ENCODE data around the gene SYT10.
"Not testable (repeated sequence)": the region's sequence is repeated elsewhere in the genome, so short reads cannot be mapped to it uniquely, and the experiment has no call there.

Gene SYT10

GRCh38 chr12:33439587-33440011 is at the start of gene SYT10:
TSS of gene SYT10 (minus strand) at chr12:33439819. CDS start at chr12:33439522, 297 bp downstream.
- no peak for DNase-seq

DNA sequence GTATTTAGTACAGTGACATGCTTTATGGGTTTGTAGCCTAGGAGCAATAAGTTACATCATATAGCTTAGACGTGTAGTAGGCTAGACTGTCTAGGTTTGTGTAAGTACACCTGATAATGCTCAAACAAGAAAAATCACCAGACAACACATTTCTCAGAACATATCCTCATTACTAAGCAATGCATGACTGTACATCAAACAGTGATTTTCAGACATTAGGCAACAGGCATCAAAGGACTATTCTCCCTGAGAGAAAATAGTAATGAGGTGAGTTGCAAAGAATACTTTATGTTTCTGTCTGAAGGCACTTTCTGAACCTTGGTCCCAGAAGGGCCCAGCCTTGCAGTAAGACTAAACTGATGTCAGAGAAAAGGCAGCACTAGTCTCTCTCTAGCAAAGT is 48.4 kb upstream of the SYT10 start:
- no peak for DNase-seq

DNA sequence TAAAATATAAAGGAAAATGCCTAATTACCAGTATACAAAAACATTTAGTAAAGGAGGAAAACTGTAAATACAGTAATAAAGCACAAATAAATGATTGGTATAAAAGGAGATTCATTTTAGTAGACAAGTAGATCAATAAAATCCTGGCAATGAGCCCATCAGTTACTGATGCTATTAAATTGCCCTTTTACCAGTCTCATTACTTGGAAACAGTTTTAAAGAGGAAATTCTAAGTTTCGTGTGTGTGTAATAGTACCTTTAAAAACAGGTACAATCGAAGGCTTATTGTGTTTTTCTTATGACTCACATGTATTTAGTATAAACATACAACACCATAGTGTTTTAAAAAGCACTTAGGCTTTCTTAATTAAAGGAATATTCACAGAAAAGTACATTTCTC is 46.4 kb upstream of the SYT10 start:
- DNase-seq = no peak

DNA sequence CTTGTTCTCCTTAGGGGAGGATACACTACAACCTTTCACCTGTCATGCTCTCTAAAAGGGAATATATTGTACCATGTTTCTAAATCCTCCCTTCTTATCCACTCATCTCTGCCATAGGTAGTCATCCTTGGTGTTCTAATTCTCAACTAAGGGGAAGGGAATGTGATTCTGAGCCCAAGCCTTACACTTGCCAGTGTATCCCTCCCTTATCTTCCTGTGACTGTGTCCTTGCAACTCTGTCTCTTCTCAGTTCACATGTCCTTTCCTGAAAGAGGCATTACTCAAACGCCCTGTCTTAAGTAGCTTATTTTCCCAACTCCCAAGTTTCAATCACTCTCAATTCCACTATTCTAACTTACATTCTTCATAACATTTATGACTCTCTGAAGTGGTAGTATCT is 44.5 kb upstream of the SYT10 start:
- DNase-seq = no peak

- no peak for DNase-seq
These were observed 40.7 kb upstream of the SYT10 start for GRCh38 chr12:33480366-33480765.

DNA sequence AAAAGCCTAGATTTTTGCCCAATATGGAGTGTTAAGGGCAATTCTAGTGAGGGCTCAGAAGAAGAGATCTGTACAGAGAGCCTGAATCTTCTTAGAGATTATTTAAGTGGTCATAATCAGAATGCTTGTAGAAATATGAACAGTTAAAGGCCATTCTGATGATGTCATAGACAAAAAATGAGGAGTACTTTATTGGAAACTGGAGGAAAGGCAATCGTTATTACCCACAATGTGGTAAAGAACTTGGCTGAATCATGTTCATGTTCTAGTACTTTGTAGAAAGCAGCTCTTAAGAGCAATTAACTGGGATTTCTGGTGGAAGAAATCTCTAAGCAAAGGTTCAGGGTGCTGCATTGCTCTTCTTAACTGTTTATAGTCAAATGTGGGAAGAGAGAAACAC is 36.4 kb upstream of the SYT10 start:
- no peak for DNase-seq

GRCh38 chr12:33472299-33472698 is 32.7 kb upstream of the SYT10 start:
- no peak for DNase-seq

- no peak for DNase-seq
These were observed 15.5 kb upstream of the SYT10 start for GRCh38 chr12:33455096-33455495.

- DNase-seq = no peak
These were observed 10.9 kb upstream of the SYT10 start for GRCh38 chr12:33450480-33450879.

DNA sequence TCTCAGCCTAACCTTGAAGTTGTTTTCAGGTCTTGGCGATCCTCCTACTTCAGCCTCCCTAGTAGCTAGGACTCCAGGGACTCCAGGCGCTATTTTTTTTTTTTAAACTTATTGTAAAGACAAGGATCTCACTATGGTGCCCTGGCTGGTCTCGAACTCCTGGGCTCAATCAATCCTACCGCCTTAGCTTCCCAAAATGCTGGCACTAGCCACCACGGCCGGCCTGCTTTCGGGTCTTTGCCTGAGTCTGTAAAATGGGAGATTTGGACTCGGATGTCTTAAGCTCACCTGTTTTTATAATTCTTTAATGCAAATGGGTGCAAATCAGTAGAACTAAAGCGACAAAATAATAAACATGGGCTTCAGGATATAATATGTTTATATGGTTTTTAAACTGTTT is 858 bp upstream of the SYT10 start:
- no peak for DNase-seq

- no peak for DNase-seq
These were observed 600 bp downstream of the SYT10 start for GRCh38 chr12:33438851-33439586.

DNA sequence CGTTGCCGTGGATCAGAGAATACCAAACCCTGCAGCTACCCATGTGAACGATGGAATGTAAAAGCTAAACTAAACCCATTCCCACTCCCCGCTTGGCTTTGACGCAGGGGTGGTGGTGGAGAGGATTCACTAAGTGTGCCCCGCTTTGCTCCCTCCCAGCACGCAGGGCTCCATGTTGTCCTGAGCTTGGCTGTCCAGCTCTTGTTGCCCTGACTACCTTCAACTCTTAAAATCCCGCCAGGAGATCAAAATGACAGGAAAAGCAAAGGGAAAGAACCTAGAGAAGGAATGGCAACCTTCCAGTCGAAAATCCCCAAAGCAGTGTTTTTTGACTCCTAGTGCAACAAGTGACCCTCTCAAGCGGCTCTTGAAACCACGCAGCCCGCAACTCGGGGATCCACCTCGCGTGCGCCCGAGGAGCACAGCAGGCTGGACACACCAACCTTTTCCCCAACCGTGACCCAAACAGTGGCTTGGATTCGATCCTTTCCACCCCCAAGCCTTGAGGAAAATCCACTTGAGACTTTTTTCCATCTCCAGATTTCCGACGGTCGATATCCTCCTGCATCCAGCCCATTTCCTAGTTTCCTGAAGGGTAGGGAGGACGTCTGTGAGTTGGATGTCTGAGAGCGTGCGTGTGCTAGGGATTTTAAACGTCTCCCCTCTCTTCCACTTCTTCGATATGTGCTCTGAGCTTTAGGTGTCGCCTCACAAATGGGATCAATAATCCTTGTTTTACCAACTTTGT is 1.4 kb downstream of the SYT10 start:
- DNase-seq = no peak

DNA sequence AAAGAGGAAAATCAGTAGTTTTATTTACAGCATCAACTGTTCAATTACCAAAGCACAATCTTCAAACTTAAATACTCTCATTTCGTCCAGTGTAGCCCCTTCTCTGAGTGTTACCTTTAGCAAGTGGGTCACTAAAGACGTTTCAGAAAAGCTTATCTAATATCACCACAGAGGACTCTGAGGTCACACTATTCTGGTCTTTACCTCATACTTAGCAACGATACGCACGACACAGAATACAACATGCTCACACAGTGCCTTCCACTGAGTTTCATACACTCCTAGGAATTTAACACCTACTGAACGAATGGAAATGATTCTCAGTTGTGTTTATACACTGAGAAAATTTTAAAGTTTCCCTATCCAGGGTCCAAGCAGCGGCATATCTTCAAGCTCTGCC is 2.0 kb downstream of the SYT10 start:
- DNase-seq = no peak

DNA sequence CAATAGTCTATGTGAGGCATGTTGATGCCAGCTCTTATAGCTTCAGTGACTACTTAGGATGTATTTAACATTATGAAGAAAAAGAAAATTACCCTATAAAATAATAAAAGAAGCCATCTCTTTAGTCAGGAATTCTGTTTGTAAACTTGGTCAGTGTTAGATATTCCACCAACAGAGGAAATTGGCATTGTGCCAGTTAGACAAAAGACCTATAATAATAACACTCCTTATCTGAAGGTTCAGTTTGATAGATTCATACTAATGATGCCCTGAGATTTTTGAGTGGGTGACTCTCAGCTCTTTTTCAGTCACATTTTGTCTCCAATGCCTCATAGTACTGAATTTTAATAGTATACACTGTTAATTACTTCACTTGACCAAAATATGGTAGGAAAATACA is 6.6 kb downstream of the SYT10 start:
- no peak for DNase-seq

GRCh38 chr12:33431648-33432047 is 8.0 kb downstream of the SYT10 start:
- DNase-seq = no peak

- DNase-seq = no peak
These were observed 10.2 kb downstream of the SYT10 start for GRCh38 chr12:33429468-33429867.

GRCh38 chr12:33427071-33427470 is 12.5 kb downstream of the SYT10 start:
- no peak for DNase-seq

- DNase-seq = no peak
These were observed 15.9 kb downstream of the SYT10 start for GRCh38 chr12:33423706-33424105.

DNA sequence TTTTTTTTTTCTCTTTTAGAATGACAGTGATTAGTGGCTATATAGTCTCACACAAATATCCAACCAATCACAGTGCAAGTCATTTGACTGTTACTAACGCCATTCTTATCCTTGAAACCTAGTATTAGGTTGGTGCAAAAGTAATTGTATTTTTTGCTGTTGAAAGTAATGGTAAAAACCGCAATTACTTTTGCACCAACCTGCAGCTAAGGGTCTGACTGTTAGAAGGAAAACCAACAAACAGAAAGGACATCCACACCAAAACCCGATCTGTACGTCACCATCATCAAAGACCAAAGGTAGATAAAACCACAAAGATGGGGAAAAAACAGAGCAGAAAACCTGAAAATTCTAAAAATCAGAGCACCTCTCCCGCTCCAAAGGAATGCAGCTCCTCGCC is 27.2 kb downstream of the SYT10 start:
- not testable (repeated sequence) for DNase-seq

- DNase-seq = no peak
These were observed 56.1 kb downstream of the SYT10 start for GRCh38 chr12:33383503-33383902.

- DNase-seq = no peak
These were observed 63.5 kb downstream of the SYT10 start for GRCh38 chr12:33376153-33376552.

- DNase-seq = no peak
These were observed 69.3 kb downstream of the SYT10 start for GRCh38 chr12:33370318-33370717.

- DNase-seq = no peak
These were observed 82.4 kb downstream of the SYT10 start for GRCh38 chr12:33357181-33357580.

DNA sequence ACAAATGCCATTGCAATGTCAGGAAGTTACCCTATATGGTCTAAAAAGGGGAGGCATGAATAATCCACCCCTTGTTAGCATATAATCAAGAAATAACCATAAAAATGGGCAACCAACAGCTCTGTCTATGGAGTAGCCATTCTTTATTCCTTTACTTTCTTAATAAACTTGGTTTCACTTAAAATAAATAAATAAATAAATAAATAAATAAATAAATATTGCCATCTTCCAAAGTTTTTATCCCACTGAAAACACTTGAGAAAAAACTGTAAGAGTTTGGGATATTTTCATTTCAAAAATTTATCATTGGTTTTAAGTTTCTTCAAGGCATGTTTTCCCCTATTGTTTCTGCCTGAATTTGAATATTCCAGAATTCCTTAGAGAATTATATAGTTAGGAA is 89.8 kb downstream of the SYT10 start:
- DNase-seq = no peak

DNA sequence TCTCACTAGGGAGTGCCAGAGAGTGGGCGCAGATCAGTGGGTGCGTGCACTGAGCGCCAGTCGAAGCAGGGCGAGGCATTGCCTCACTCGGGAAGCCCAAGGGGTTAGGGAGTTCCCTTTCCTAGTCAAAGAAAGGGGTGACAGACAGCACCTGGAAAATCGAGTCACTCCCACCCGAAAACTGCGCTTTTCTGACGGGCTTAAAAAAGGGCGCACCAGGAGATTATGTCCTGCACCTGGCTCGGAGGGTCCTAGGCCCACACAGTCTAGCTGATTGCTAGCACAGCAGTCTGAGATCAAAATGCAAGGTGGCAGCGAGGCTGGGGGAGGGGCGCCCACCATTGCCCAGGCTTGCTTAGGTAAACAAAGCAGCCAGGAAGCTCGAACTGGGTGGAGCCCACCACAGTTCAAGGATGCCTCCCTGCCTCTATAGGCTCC is 107.6 kb downstream of the SYT10 start:
- not testable (repeated sequence) for DNase-seq
